ENCODE data around the gene TPK1.

DNA sequence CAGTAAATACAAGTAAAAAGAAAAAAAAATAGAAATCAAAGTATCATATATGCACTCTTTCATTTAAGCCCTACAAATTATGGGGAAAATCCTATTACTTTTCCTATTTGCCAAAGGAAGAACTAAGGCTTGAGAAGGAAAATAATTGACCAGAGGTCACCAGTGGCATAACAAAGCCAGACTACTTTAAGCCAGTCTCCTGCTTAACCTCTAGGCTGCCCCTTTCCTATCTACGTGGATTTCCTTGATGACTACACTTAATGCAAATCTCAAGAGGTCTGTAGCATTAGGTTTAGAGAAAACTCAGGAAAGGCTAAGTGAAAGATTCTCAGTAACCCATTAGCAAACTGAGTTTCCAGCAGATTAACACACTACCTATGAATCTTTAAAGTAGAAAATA, 49.8 kb downstream of the TPK1 start:
- no peak for TF ChIP-seq EZH2 (IDR thresholded peaks at IDR 0.05)
- TF ChIP-seq POLR2AphosphoS5 (IDR thresholded peaks at IDR 0.05; ENCODE audit: borderline replicate concordance, low read depth, low read length): no peak
